H1 (cell line): ENCODE data around the gene CRYBG1. TPM values are rescaled to one million over a fixed set of nuclear protein-coding genes. Genes with fewer than 3 reads are reported as not detected.

ENCODE experiments used
- CTCF ChIA-PET: fragments of 300-600 bp; sonication (Branson Sonifier 250); formaldehyde crosslinking; loops from one replicate; lab custom pipeline; 2021; ENCODE audit not compliant: partially characterized antibody; lab: Charles Lee
- POLR2A ChIA-PET: fragments of 300-600 bp; sonication (Branson Sonifier 250); formaldehyde crosslinking; loops from one replicate; lab custom pipeline; 2021; ENCODE audit warnings: inconsistent platforms; ENCODE audit not compliant: partially characterized antibody; lab: Charles Lee
- DNase-seq, 2 experiments: peaks; one replicate each; pipeline versions ENCODE4 v3.0.0 to v3.0.0-alpha.2; 2010 to 2022; ENCODE audit warnings: low spot score in 2 of 2, low read depth in 1 of 2, mixed read lengths in 1 of 2
- FAIRE-seq: peaks from 2 replicates; lab custom pipeline; 2011; peaks lifted over from hg19 to GRCh38; lab: Jason Lieb, UNC
- H2AFZ ChIP-seq: 2 replicates; pipeline ENCODE4 v1.8.1; 2012; ENCODE audit warnings: low read length, inconsistent platforms
- H2AK5ac ChIP-seq: 2 replicates; pipeline ENCODE4 v1.6.1; 2013; ENCODE audit warnings: low read depth, low read length
- H2BK120ac ChIP-seq: replicated peaks from 2 replicates; pipeline ENCODE3; 2013; ENCODE audit warnings: low read depth, low read length, inconsistent platforms
- H2BK12ac ChIP-seq: 2 replicates; pipeline ENCODE4 v1.6.1; 2013; ENCODE audit warnings: low read depth, low read length
- H2BK15ac ChIP-seq: 2 replicates; pipeline ENCODE4 v1.6.1; 2013; ENCODE audit warnings: low read length
- H2BK20ac ChIP-seq: 2 replicates; pipeline ENCODE4 v1.6.1; 2013; ENCODE audit warnings: low read length
- H2BK5ac ChIP-seq: 2 replicates; pipeline ENCODE4 v1.6.1; 2013; ENCODE audit warnings: low read depth, low read length
- H3K14ac ChIP-seq: 2 replicates; pipeline ENCODE4 v1.6.1; 2013; ENCODE audit warnings: inconsistent platforms; ENCODE audit not compliant: insufficient read length
- H3K18ac ChIP-seq: 2 replicates; pipeline ENCODE4 v1.6.1; 2013; ENCODE audit warnings: low read length; ENCODE audit errors: extremely low read depth
- H3K23ac ChIP-seq: 2 replicates; pipeline ENCODE4 v1.6.1; 2013; ENCODE audit warnings: inconsistent platforms; ENCODE audit not compliant: insufficient read length
- H3K23me2 ChIP-seq: 2 replicates; pipeline ENCODE4 v1.6.1; 2013; ENCODE audit warnings: low read depth, low read length
- H3K27ac ChIP-seq: 2 replicates; pipeline ENCODE4 v1.6.1; 2011; ENCODE audit warnings: low read depth, low read length, inconsistent platforms
- H3K27me3 ChIP-seq, 4 experiments: replicated peaks in 1 of 4; 1 replicate in 1 of 4; 2 replicates in 3 of 4; pipeline versions ENCODE4 v1.6.1 to v1.8.1; 2011 to 2013; ENCODE audit warnings: low read length in 3 of 4, mild to moderate bottlenecking in 3 of 4, inconsistent platforms in 2 of 4, mixed read lengths in 2 of 4, moderate library complexity in 1 of 4; ENCODE audit not compliant: control insufficient read depth in 3 of 4, insufficient read depth in 3 of 4; ENCODE audit errors: extremely low read depth in 1 of 4
- H3K36me3 ChIP-seq, 4 experiments: 2 replicates each; pipeline versions ENCODE4 v1.6.1 to v1.8.1; 2011 to 2013; ENCODE audit warnings: mild to moderate bottlenecking in 4 of 4, low read length in 3 of 4, moderate library complexity in 2 of 4, control low read depth in 1 of 4, inconsistent platforms in 1 of 4; ENCODE audit not compliant: insufficient read depth in 4 of 4, control insufficient read depth in 2 of 4
- H3K4ac ChIP-seq: replicated peaks from 2 replicates; pipeline ENCODE3; 2013; ENCODE audit warnings: low read length, low read depth, mixed read lengths, inconsistent platforms; ENCODE audit not compliant: insufficient read length
- H3K4me1 ChIP-seq, 4 experiments: replicated peaks in 1 of 4; 1 replicate in 1 of 4; 2 replicates in 3 of 4; pipeline versions ENCODE4 v1.6.1 to v1.8.1; 2011 to 2013; ENCODE audit warnings: low read length in 3 of 4, inconsistent platforms in 2 of 4, mixed read lengths in 1 of 4; ENCODE audit not compliant: insufficient read depth in 4 of 4, control insufficient read depth in 3 of 4
- H3K4me2 ChIP-seq, 2 experiments: 2 replicates each; pipeline versions ENCODE4 v1.6.1 to v1.8.1; 2011 to 2013; ENCODE audit warnings: low read depth in 2 of 2, low read length in 2 of 2, control low read depth in 1 of 2, inconsistent platforms in 1 of 2, mild to moderate bottlenecking in 1 of 2; ENCODE audit not compliant: insufficient read depth in 1 of 2
- H3K4me3 ChIP-seq, 4 experiments: fragments of 200-600, 300-600 bp in 1 of 4; sonication (generic), shearing (Covaris generic), sonication (Bioruptor Twin) in 1 of 4; 2 replicates each; pipeline versions ENCODE4 v1.5.1 to v1.8.1; 2011 to 2016; ENCODE audit warnings: low read length in 4 of 4, low read depth in 3 of 4, control low read depth in 2 of 4, inconsistent platforms in 2 of 4, mild to moderate bottlenecking in 2 of 4, mixed read lengths in 1 of 4, moderate library complexity in 1 of 4; ENCODE audit not compliant: insufficient read depth in 2 of 4; ENCODE audit errors: extremely low read depth in 1 of 4
- H3K56ac ChIP-seq: replicated peaks from 2 replicates; pipeline ENCODE3; 2013; ENCODE audit warnings: low read depth, mild to moderate bottlenecking, mixed read lengths, low read length, inconsistent platforms; ENCODE audit not compliant: insufficient read length
- H3K79me1 ChIP-seq: 2 replicates; pipeline ENCODE4 v1.6.1; 2013; ENCODE audit warnings: low read depth, low read length, control low read depth
- H3K79me2 ChIP-seq, 2 experiments: 2 replicates each; pipeline versions ENCODE4 v1.6.1 to v1.8.1; 2012 to 2013; ENCODE audit warnings: low read length in 2 of 2, mild to moderate bottlenecking in 2 of 2, inconsistent platforms in 1 of 2; ENCODE audit not compliant: insufficient read depth in 2 of 2, control insufficient read depth in 1 of 2
- H3K9ac ChIP-seq, 4 experiments: replicated peaks in 1 of 4; 1 replicate in 1 of 4; 2 replicates in 3 of 4; pipeline versions ENCODE4 v1.6.1 to v1.8.1; 2011 to 2013; ENCODE audit warnings: low read depth in 3 of 4, low read length in 3 of 4, control low read depth in 2 of 4, mild to moderate bottlenecking in 2 of 4, moderate library complexity in 2 of 4, inconsistent platforms in 1 of 4; ENCODE audit errors: extremely low read depth in 1 of 4
- H3K9me3 ChIP-seq, 2 experiments: 2 replicates each; pipeline versions ENCODE4 v1.6.1 to v1.8.1; 2012 to 2013; ENCODE audit warnings: mild to moderate bottlenecking in 2 of 2, moderate library complexity in 2 of 2, control low read depth in 1 of 2, inconsistent platforms in 1 of 2, low read depth in 1 of 2, low read length in 1 of 2, mixed read lengths in 1 of 2; ENCODE audit not compliant: insufficient read depth in 2 of 2
- H4K20me1 ChIP-seq, 2 experiments: replicated peaks in 1 of 2; 2 replicates each; pipeline versions ENCODE3 to v1.8.1; 2011 to 2013; ENCODE audit warnings: inconsistent platforms in 2 of 2, low read length in 2 of 2, mild to moderate bottlenecking in 1 of 2; ENCODE audit not compliant: insufficient read depth in 2 of 2, control insufficient read depth in 1 of 2
- H4K5ac ChIP-seq: 2 replicates; pipeline ENCODE4 v1.6.1; 2013; ENCODE audit warnings: low read length, low read depth, mixed read lengths, inconsistent platforms; ENCODE audit not compliant: insufficient read length
- H4K8ac ChIP-seq: 2 replicates; pipeline ENCODE4 v1.8.0; 2013; ENCODE audit warnings: mild to moderate bottlenecking, moderate library complexity, low read length, inconsistent platforms; ENCODE audit not compliant: insufficient read depth; ENCODE audit errors: extremely low read depth
- H4K91ac ChIP-seq: replicated peaks from 2 replicates; pipeline ENCODE3; 2013; ENCODE audit warnings: low read length, mixed read lengths, inconsistent platforms; ENCODE audit not compliant: insufficient read length
- CHD1 ChIP-seq: IDR thresholded peaks from 2 replicates; pipeline ENCODE4 v1.6.1; 2012; ENCODE audit warnings: low read depth, low read length, improper control_type of control experiment
- EZH2 ChIP-seq: fragments of 200-600 bp; sonication (generic); IDR thresholded peaks from 2 replicates; pipeline ENCODE4 v1.7.1; 2012; ENCODE audit warnings: low read depth, mild to moderate bottlenecking, moderate library complexity, low read length, inconsistent platforms; ENCODE audit not compliant: severe bottlenecking
- FOSL1 ChIP-seq: IDR thresholded peaks from 2 replicates; pipeline ENCODE4 v1.6.1; 2011; ENCODE audit warnings: mild to moderate bottlenecking, low read depth, low read length, moderate library complexity; ENCODE audit not compliant: insufficient read depth
- SIX5 ChIP-seq: IDR thresholded peaks from 2 replicates; pipeline ENCODE4 v1.6.1; 2011; ENCODE audit warnings: mild to moderate bottlenecking, low read depth, low read length
- SRF ChIP-seq: IDR thresholded peaks from 2 replicates; pipeline ENCODE4 v1.6.1; 2011; ENCODE audit warnings: mild to moderate bottlenecking, low read depth, low read length, moderate library complexity
- WGBS, 2 experiments: shearing (Covaris generic) in 1 of 2; methylation state at CpG; one replicate each; pipeline versions ENCODE4 v1.1.6 to v1.1.7; 2013 to 2015; ENCODE audit warnings: low lambda C conversion rate in 2 of 2, mixed read lengths in 2 of 2, inconsistent platforms in 1 of 2, low coverage in 1 of 2, missing lambda C conversion rate in 1 of 2; ENCODE audit not compliant: insufficient replicate concordance in 2 of 2, insufficient coverage in 1 of 2, insufficient read length in 1 of 2; ENCODE audit errors: extremely low coverage in 1 of 2, missing lambda C conversion rate in 1 of 2; 5-methylcytosine and 5-hydroxymethylcytosine counted together
- polyA plus RNA-seq, 7 experiments: library from polyadenylated mRNA; depleted of rRNA in 3 of 7; stranded (reverse) in 5 of 7; unstranded in 2 of 7; fragments of >200 nt in 5 of 7; fragments of 200-250 nt in 2 of 7; gene quantifications; 1 replicate in 5 of 7; 2 replicates in 1 of 7; 4 replicates in 1 of 7; pipeline versions ENCODE4 v1.2.1 to v1.2.3, GENCODE V29; 2011 to 2013; ENCODE audit warnings: missing spikeins in 2 of 7, mixed read lengths in 2 of 7
- total RNA-seq: library from RNA; stranded (reverse); fragmentation: NEBNext Ultra II Directional; extraction: Animal tissue kit (Norgen Biotek cat#: 25700); gene quantifications from 2 replicates; pipeline ENCODE4 v1.2.1, GENCODE V29; 2021
- TF ChIP-seq, protein P1 (sequence below): IDR thresholded peaks from 2 replicates; pipeline ENCODE4 v1.6.1; 2011; ENCODE audit warnings: low read depth, mild to moderate bottlenecking, low read length; ENCODE audit not compliant: insufficient read depth

The CRYBG1 gene
- total and polyA plus RNA-seq, 2 of the 8 experiments (the other 6 are each of a cell fraction or from before 2014, with no cell fraction given), result 2.2 to 11.6 TPM

DNA sequence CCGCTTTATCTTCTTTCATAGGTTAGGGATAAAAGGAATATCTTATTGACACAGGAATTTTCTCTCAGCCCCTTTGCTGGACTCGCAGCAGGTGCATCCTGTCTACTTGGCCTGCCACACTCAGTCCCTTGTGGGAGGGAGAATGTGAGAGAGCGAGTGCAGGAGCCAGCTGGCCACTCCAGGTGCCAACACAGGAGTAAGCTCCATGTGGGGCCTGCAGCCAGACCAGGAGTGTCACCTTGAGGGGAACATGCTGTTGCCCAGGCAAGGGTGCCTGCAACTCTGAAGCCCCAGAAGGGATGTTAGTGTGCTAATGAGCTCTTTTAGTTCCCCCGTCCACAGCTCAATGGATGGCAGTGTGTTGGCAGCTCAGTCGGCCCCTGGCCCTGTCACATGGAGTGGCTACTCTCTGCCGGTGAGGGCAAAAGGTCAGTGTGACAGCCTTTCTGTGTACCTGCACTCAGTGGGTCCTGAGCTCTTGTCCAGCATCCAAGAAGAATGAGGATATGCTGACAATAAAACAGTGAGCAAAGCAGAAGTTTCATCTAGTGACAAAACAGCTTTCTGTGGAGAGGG, 57.1 kb downstream of the CRYBG1 start:
- H2BK20ac ChIP-seq, result no peak overlapping the region
- ChIA-PET POLR2A (no interaction called here), CTCF (interaction anchor here (0.6 to 1.4 kb wide), 4 partner anchors 31 to 680 kb away, joined by 3 to 5 read pairs (median 3); no protein-coding TSS in a partner anchor)
- H3K27me3 ChIP-seq, result no peaks in the 10 kb centered on the region
- H2AK5ac ChIP-seq, result no peak overlapping the region
- H3K23ac ChIP-seq, result no peak overlapping the region
- H3K4ac ChIP-seq, result no peak overlapping the region
- H4K8ac ChIP-seq, result no peak overlapping the region
- H3K9me3 ChIP-seq, result no peaks in the 10 kb centered on the region
- no peaks in the 10 kb centered on the region for H3K23me2 ChIP-seq
- no peak overlapping the region for H3K4me2 ChIP-seq
- no peak overlapping the region for H3K9ac ChIP-seq
- H2AFZ ChIP-seq, result no peak overlapping the region
- H3K36me3 ChIP-seq, result no peaks in the 10 kb centered on the region
- H2BK5ac ChIP-seq, result no peak overlapping the region
- H3K79me1 ChIP-seq, result peaks cover 2% of the 10 kb centered on the region; the same call in 1 of the 2 replicates
- peaks cover 0 to 3% (median 0%) of the 10 kb centered on the region in 4 experiments; a peak in 1 of 7 replicates for H3K4me1 ChIP-seq
- no peak overlapping the region for H3K14ac ChIP-seq
- no peak for DNase-seq
- WGBS, 2 experiments, result 81% methylated on average over 6 of the region's 6 CpGs; no CpG with 5 or more reads in 1 of the 2 experiments
- no peaks in the 10 kb centered on the region for H4K20me1 ChIP-seq
- no peak overlapping the region for H3K18ac ChIP-seq
- H2BK12ac ChIP-seq, result no peak overlapping the region
- no peak overlapping the region for H3K56ac ChIP-seq
- no peak overlapping the region for H2BK120ac ChIP-seq
- no peaks in the 10 kb centered on the region for H3K79me2 ChIP-seq
- H4K5ac ChIP-seq, result no peak overlapping the region
- TF ChIP-seq CHD1, result no peak
- no peak for TF ChIP-seq EZH2
- TF ChIP-seq SRF, result no peak
- TF ChIP-seq SIX5, result no peak
- no peak for TF ChIP-seq FOSL1
- TF ChIP-seq, protein P1, sequence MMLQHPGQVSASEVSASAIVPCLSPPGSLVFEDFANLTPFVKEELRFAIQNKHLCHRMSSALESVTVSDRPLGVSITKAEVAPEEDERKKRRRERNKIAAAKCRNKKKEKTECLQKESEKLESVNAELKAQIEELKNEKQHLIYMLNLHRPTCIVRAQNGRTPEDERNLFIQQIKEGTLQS, result no peak
- no peak for FAIRE-seq
- H2BK15ac ChIP-seq, result no peak overlapping the region
- no peak overlapping the region for H3K27ac ChIP-seq
- H4K91ac ChIP-seq, result no peak overlapping the region
- no peak overlapping the region for H3K4me3 ChIP-seq
